A549 treated with ZK216348 at 1 μM for 4 hours (cell line): ENCODE measurements around the gene PCDHA2. TPM values are rescaled to one million over a fixed set of nuclear protein-coding genes. Genes with fewer than 3 reads are reported as not detected.

Experiments
- total RNA-seq: library from RNA; stranded (reverse); fragments of 200-300 nt; extraction: Qiagen RNA extraction; gene quantifications from 5 replicates; pipeline ENCODE4 v1.2.3, GENCODE V29; 2022; ENCODE audit warnings: low read depth

PCDHA2 gene
- 0.14 TPM in 1 of 5 replicates, not detected in the others for total RNA-seq

GRCh38 chr5:140794595-140795258 is at the start of gene PCDHA2:
PCDHA2 (plus strand) TSS chr5:140794852.

GRCh38 chr5:140785905-140786686 is 8.6 kb upstream of the PCDHA2 start, which contains the start of gene PCDHA1:
PCDHA1 (plus strand) TSS chr5:140786140.

GRCh38 chr5:140800816-140801493 is 6.3 kb downstream of the PCDHA2 start, which contains the start of gene PCDHA3:
PCDHA3 (plus strand) TSS chr5:140801057.

GRCh38 chr5:140806834-140807775 is 12.5 kb downstream of the PCDHA2 start, which contains the start of gene PCDHA4:
PCDHA4 (plus strand) TSS chr5:140807068.

GRCh38 chr5:140821375-140822280 is 27.0 kb downstream of the PCDHA2 start, which contains the start of gene PCDHA5:
PCDHA5 (plus strand) TSS chr5:140821613.

GRCh38 chr5:140827704-140828361 is 33.2 kb downstream of the PCDHA2 start, which contains the start of gene PCDHA6:
PCDHA6 (plus strand) TSS chr5:140827960; CDS start chr5:140828092, 132 bp downstream.

GRCh38 chr5:140833993-140834392 is 39.3 kb downstream of the PCDHA2 start, which contains the start of gene PCDHA7:
PCDHA7 (plus strand) TSS chr5:140834269; CDS start chr5:140834384, 115 bp downstream.

GRCh38 chr5:140840978-140841962 is 46.6 kb downstream of the PCDHA2 start, which contains the start of gene PCDHA8:
PCDHA8 (plus strand) TSS chr5:140841187; CDS start chr5:140841322, 135 bp downstream.

Other genes starting within 250 kb of the PCDHA2 start
- 1.8 to 3.2 TPM (median 2.2 TPM) in 5 replicates for gene EIF4EBP3, start 247.2 kb upstream of the PCDHA2 start, total RNA-seq
- 41.1 to 48.2 TPM (median 44.5 TPM) in 5 replicates for gene SRA1, start 237.4 kb upstream of the PCDHA2 start, total RNA-seq
- gene APBB3, start 230.3 kb upstream of the PCDHA2 start, total RNA-seq = 5.6 to 8.6 TPM (median 8.0 TPM) in 5 replicates
- 58.2 to 89.0 TPM (median 76.8 TPM) in 5 replicates for gene SLC35A4, start 230.0 kb upstream of the PCDHA2 start, total RNA-seq
- 3.0 to 5.1 TPM (median 4.5 TPM) in 5 replicates for gene CD14, start 161.7 kb upstream of the PCDHA2 start, total RNA-seq
- gene TMCO6, start 155.4 kb upstream of the PCDHA2 start, total RNA-seq = 8.7 to 15.2 TPM (median 13.7 TPM) in 5 replicates
- gene NDUFA2, start 147.2 kb upstream of the PCDHA2 start, total RNA-seq = 104 to 122 TPM (median 115 TPM) in 5 replicates
- 90.7 to 127 TPM (median 98.8 TPM) in 5 replicates for gene IK, start 147.0 kb upstream of the PCDHA2 start, total RNA-seq
- gene WDR55, start 129.9 kb upstream of the PCDHA2 start, total RNA-seq = 24.2 to 33.0 TPM (median 30.9 TPM) in 5 replicates
- gene DND1, start 121.3 kb upstream of the PCDHA2 start, total RNA-seq = 0.33 to 1.1 TPM (median 0.86 TPM) in 5 replicates
- gene HARS1, start 103.5 kb upstream of the PCDHA2 start, total RNA-seq = 76.7 to 87.7 TPM (median 80.0 TPM) in 5 replicates
- gene HARS2, start 103.4 kb upstream of the PCDHA2 start, total RNA-seq = 37.0 to 41.3 TPM (median 39.9 TPM) in 5 replicates
- gene ZMAT2, start 94.4 kb upstream of the PCDHA2 start, total RNA-seq = 85.3 to 156 TPM (median 99.6 TPM) in 5 replicates
- gene PCDHA1, start 8.7 kb upstream of the PCDHA2 start, total RNA-seq = 0.14 to 0.48 TPM (median 0.19 TPM) in 5 replicates
- 0.68 to 1.2 TPM (median 1.0 TPM) in 5 replicates for gene PCDHA3, start 6.2 kb downstream of the PCDHA2 start, total RNA-seq
- gene PCDHA4, start 12.2 kb downstream of the PCDHA2 start, total RNA-seq = 0.95 to 2.0 TPM (median 1.8 TPM) in 5 replicates
- 0.59 to 0.91 TPM (median 0.69 TPM) in 5 replicates for gene PCDHA5, start 26.8 kb downstream of the PCDHA2 start, total RNA-seq
- gene PCDHA6, start 33.1 kb downstream of the PCDHA2 start, total RNA-seq = 0.04 to 0.12 TPM (median 0.12 TPM) in 3 of 5 replicates, not detected in the others
- gene PCDHA7, start 39.4 kb downstream of the PCDHA2 start, total RNA-seq = 0.06 to 0.21 TPM (median 0.13 TPM) in 5 replicates
- gene PCDHA8, start 46.3 kb downstream of the PCDHA2 start, total RNA-seq = 0.05 TPM in 1 of 5 replicates, not detected in the others
- 0.04 TPM in 1 of 5 replicates, not detected in the others for gene PCDHA9, start 53.5 kb downstream of the PCDHA2 start, total RNA-seq
- gene PCDHA10, start 61.0 kb downstream of the PCDHA2 start, total RNA-seq = 0.02 to 0.11 TPM in 2 of 5 replicates, not detected in the others
- 0.04 to 0.20 TPM (median 0.08 TPM) in 5 replicates for gene PCDHA11, start 74.1 kb downstream of the PCDHA2 start, total RNA-seq
- gene PCDHA12, start 80.5 kb downstream of the PCDHA2 start, total RNA-seq = 2.1 to 3.6 TPM (median 2.7 TPM) in 5 replicates
- gene PCDHA13, start 87.3 kb downstream of the PCDHA2 start, total RNA-seq = 0.06 to 0.11 TPM (median 0.08 TPM) in 3 of 5 replicates, not detected in the others
- gene PCDHAC1, start 131.4 kb downstream of the PCDHA2 start, total RNA-seq = 1.8 to 2.7 TPM (median 2.0 TPM) in 5 replicates
- gene PCDHAC2, start 171.6 kb downstream of the PCDHA2 start, total RNA-seq = 3.3 to 7.4 TPM (median 4.4 TPM) in 5 replicates